Left ventricle myocardium inferior (tissue), 1 donor: Measurements from ENCODE around the gene LARGE1. TPM values are rescaled to one million over a fixed set of nuclear protein-coding genes. Genes with fewer than 3 reads are reported as not detected.
A peak's percentile ranks its signal among the peaks of the same experiment; 100 is the strongest.

Source experiments
- DNase-seq: peaks from one replicate; pipeline ENCODE4 v3.0.0-alpha.2; 2020
- H3K27ac ChIP-seq: fragments of 200-600 bp; replicated peaks from 2 replicates; pipeline ENCODE4 v1.8.0; 2021
- H3K27me3 ChIP-seq: fragments of 200-600 bp; 2 replicates; pipeline ENCODE4 v1.8.0; 2021; ENCODE audit warnings: low read depth
- H3K36me3 ChIP-seq: fragments of 200-600 bp; 2 replicates; pipeline ENCODE4 v1.8.0; 2021
- H3K4me1 ChIP-seq: fragments of 200-600 bp; 2 replicates; pipeline ENCODE4 v1.8.0; 2021
- H3K4me3 ChIP-seq: fragments of 200-600 bp; 2 replicates; pipeline ENCODE4 v1.8.0; 2021; ENCODE audit warnings: mild to moderate bottlenecking, moderate library complexity
- H3K9me3 ChIP-seq: fragments of 200-600 bp; replicated peaks from 2 replicates; pipeline ENCODE4 v1.8.0; 2021
- intact Hi-C: fragments of 100-400 bp; cut with micrococcal nuclease; formaldehyde crosslinking; loops from one replicate; pipeline ENCODE4 v1.11.0; 2022
- total RNA-seq: library from RNA; stranded (reverse); fragmentation: NEBNext Ultra II Directional; extraction: Animal tissue kit (Norgen Biotek cat#: 25700); gene quantifications from one replicate; pipeline ENCODE4 v1.2.1, GENCODE V29; 2021
- TF ChIP-seq, protein P1 (sequence below): fragments of 200-600 bp; IDR thresholded peaks from 2 replicates; pipeline ENCODE4 v1.8.0; 2021; ENCODE audit warnings: antibody characterized with exemption, mild to moderate bottlenecking, borderline replicate concordance
- donor health status: DM: no; HTN: yes; CAD: no; lungs with severe emphysema.

The LARGE1 gene
- total RNA-seq, 1 donor from 2014 or later, result 117 TPM

DNA sequence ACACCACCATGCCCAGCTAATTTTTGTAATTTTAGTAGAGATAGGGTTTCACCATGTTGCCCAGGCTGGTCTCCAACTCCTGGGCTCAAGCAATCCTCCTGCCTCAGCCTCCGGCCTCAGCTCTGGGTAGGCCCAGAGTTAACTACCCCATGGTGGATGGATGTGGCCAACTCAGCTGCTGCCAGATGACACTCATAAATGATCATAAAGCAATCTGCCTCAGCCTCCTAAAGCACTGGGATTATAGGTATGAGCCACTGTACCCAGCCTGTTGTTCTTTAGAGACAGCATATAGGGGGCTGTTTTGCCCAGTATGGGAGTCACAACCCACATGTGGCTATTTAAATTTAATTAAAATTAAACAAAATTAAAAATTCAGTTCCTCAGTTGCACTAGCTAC, 54.3 kb downstream of the LARGE1 start:
- Histone ChIP-seq H3K36me3 (no peaks in the 10 kb centered on the region), H3K27ac (peak overlapping the region; percentile 89), H3K27me3 (no peaks in the 10 kb centered on the region), H3K4me1 (peaks cover 100% of the 10 kb centered on the region), H3K9me3 (no peaks in the 10 kb centered on the region), H3K4me3 (no peak overlapping the region)
- TF ChIP-seq, protein P1, sequence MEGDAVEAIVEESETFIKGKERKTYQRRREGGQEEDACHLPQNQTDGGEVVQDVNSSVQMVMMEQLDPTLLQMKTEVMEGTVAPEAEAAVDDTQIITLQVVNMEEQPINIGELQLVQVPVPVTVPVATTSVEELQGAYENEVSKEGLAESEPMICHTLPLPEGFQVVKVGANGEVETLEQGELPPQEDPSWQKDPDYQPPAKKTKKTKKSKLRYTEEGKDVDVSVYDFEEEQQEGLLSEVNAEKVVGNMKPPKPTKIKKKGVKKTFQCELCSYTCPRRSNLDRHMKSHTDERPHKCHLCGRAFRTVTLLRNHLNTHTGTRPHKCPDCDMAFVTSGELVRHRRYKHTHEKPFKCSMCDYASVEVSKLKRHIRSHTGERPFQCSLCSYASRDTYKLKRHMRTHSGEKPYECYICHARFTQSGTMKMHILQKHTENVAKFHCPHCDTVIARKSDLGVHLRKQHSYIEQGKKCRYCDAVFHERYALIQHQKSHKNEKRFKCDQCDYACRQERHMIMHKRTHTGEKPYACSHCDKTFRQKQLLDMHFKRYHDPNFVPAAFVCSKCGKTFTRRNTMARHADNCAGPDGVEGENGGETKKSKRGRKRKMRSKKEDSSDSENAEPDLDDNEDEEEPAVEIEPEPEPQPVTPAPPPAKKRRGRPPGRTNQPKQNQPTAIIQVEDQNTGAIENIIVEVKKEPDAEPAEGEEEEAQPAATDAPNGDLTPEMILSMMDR, result no peak
- DNase-seq, result no peak
- intact Hi-C loops, result no loop called here

DNA sequence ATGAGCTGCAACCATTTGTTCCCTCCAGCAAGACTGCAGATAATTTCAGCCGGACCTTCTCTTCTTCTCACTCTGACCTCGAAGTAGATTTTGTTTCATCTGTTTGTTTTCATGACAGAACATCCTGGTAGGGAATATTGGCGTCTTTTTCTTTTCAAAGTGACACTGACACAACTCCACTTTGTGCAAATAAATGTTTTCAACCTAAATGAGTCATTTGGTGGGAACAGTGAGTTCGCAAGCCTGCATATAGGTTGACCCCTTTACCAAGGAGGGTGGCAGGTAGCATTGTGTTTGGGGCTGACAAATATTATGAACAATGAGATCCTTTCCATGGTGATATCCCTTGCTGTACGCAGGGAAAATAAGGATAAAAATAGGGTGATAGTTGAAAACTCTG, 55.0 kb downstream of the LARGE1 start:
- Histone ChIP-seq H3K4me3 (peak overlapping the region; percentile 2), H3K36me3 (no peaks in the 10 kb centered on the region), H3K4me1 (peaks cover 99% of the 10 kb centered on the region), H3K27ac (peak overlapping the region; percentile 89), H3K9me3 (no peaks in the 10 kb centered on the region), H3K27me3 (no peaks in the 10 kb centered on the region)
- intact Hi-C loops, result no loop called here
- no peak for DNase-seq
- TF ChIP-seq, protein P1, result no peak

DNA sequence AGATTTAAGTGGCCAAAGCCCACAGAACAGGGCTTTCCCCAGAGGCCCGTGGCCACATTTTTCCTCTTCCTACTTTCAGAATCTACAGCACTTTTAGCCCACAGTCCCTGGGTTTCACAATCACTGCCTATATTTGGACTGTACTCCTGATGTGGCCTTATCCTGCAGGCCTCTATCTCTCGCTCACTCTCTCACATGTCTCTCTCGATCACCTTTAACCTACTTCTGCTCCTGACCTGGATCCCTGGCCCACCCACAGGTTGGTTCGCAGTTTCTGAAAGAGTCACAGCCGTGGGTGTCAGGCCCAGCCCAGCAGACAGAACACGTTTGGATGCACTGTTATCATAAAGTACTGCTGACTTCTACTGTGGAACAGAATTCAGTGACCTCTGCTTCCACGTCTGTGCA, 55.5 kb downstream of the LARGE1 start:
- intact Hi-C loops, result no loop called here
- Histone ChIP-seq H3K4me3 (peak overlapping the region; percentile 21), H3K4me1 (peaks cover 98% of the 10 kb centered on the region), H3K27me3 (no peaks in the 10 kb centered on the region), H3K9me3 (no peaks in the 10 kb centered on the region), H3K27ac (peak overlapping the region; percentile 89), H3K36me3 (no peaks in the 10 kb centered on the region)
- TF ChIP-seq, protein P1, result no peak
- peak; percentile 56 for DNase-seq

DNA sequence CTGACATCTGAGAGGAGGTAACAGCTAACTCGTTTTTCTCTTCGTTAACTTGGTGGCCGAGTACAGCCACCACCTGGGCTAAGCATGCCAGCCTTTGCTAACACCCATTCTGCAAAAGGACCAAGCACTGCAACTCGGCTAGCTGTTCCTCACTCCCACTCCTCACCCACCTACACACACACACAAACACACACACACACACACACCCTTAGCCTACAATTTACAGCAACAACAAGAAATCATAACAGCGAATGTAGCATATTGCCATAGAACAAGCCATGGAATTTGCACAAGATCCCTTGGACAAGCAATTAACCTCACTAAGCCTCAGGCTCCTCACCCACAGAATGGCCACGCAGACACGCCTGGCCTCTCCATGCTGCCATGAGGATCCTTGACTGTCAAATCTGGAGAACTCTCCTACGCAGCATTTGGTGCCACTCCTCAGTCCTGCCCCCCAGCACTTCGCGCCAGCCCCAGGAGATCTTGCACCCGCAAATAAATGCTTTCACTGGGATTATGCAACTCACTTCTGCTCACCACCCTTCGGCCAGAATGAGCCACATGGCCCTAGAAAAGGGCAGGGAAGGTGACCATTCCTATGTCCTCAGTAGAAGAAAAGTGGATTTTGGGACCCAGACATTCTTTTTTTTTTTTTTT, 58.9 kb downstream of the LARGE1 start:
- Histone ChIP-seq H3K27ac (peak overlapping the region; percentile 58), H3K36me3 (no peaks in the 10 kb centered on the region), H3K27me3 (no peaks in the 10 kb centered on the region), H3K4me1 (peaks cover 78% of the 10 kb centered on the region), H3K9me3 (no peaks in the 10 kb centered on the region), H3K4me3 (no peak overlapping the region)
- DNase-seq, result no peak
- TF ChIP-seq, protein P1, result no peak
- intact Hi-C loops, result no loop called here

DNA sequence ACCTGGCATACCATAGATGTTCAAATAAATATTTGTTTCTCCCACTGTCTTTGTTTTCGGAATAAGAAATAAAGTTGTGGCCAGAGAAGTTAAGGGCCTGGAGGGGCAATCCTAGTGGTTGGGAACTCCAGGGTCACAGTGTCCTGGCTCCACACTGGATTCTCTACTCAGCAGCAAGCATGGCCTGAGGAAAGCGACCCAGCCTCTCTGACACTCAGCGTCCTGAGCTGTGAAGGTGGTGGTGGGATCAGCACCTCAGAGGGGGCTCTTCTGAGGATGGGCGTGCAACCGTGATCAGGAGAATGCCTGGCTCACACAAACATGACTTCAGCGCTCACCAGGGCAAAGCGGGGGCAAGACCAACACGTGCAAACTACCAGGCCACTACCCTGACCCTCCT, 59.9 kb downstream of the LARGE1 start:
- no peak overlapping the region for H3K4me3 ChIP-seq
- peaks cover 75% of the 10 kb centered on the region for H3K4me1 ChIP-seq
- TF ChIP-seq, protein P1, result no peak
- intact Hi-C loops, result no loop called here
- H3K36me3 ChIP-seq, result no peaks in the 10 kb centered on the region
- H3K27me3 ChIP-seq, result no peaks in the 10 kb centered on the region
- H3K9me3 ChIP-seq, result no peaks in the 10 kb centered on the region
- no peak for DNase-seq
- peak overlapping the region; percentile 58 for H3K27ac ChIP-seq
